ENCODE measurements around the gene PACSIN1. TPM values are rescaled to one million over a fixed set of nuclear protein-coding genes. Genes with fewer than 3 reads are reported as not detected.

PACSIN1 gene
- total RNA-seq, 2 experiments from 2014 or later: 19.3 to 88.4 TPM

- H3K4me3 ChIP-seq (ENCODE audit: low read depth, low read length, poor library complexity, severe bottlenecking): no peak overlapping the region
- TF ChIP-seq, protein P1, sequence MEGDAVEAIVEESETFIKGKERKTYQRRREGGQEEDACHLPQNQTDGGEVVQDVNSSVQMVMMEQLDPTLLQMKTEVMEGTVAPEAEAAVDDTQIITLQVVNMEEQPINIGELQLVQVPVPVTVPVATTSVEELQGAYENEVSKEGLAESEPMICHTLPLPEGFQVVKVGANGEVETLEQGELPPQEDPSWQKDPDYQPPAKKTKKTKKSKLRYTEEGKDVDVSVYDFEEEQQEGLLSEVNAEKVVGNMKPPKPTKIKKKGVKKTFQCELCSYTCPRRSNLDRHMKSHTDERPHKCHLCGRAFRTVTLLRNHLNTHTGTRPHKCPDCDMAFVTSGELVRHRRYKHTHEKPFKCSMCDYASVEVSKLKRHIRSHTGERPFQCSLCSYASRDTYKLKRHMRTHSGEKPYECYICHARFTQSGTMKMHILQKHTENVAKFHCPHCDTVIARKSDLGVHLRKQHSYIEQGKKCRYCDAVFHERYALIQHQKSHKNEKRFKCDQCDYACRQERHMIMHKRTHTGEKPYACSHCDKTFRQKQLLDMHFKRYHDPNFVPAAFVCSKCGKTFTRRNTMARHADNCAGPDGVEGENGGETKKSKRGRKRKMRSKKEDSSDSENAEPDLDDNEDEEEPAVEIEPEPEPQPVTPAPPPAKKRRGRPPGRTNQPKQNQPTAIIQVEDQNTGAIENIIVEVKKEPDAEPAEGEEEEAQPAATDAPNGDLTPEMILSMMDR (conservative IDR thresholded peaks at IDR 0.05; ENCODE audit: low read length): no peak
- no peak for TF ChIP-seq EZH2phosphoT487 (IDR thresholded peaks at IDR 0.05; ENCODE audit: borderline replicate concordance, low read depth, low read length)
- H2AFZ ChIP-seq (ENCODE audit: low read length): no peak overlapping the region
- no peaks in the 10 kb centered on the region for H3K9me2 ChIP-seq (ENCODE audit: insufficient read depth, low read length)
- BruUV-seq (replicated peaks): no TSS peak
- POLR2A ChIA-PET: no interaction called here
- H3K36me3 ChIP-seq (ENCODE audit: insufficient read depth, low read length): no peaks in the 10 kb centered on the region
- no peak for DNase-seq (ENCODE audit: low spot score)
- no peaks in the 10 kb centered on the region for H4K20me1 ChIP-seq (ENCODE audit: insufficient read depth, low read length)
- H3K4me1 ChIP-seq (ENCODE audit: insufficient read depth, low read length, poor library complexity, severe bottlenecking): no peaks in the 10 kb centered on the region
- no peak overlapping the region for H3K27ac ChIP-seq (ENCODE audit: low read depth, low read length, poor library complexity, severe bottlenecking)
- no peak overlapping the region for H3K4me2 ChIP-seq (ENCODE audit: low read length)
- H3K79me2 ChIP-seq (ENCODE audit: insufficient read depth, low read depth, low read length): no peaks in the 10 kb centered on the region
- CTCF ChIA-PET (ENCODE audit: unreplicated experiment): no interaction called here
- H3K9me3 ChIP-seq (ENCODE audit: low read length): no peaks in the 10 kb centered on the region
- intact Hi-C loops (cut with micrococcal nuclease; ENCODE audit: unreplicated experiment): no loop called here
Observed at GRCh38 chr6:34572021-34572420, 106.1 kb downstream of the PACSIN1 start.

DNA sequence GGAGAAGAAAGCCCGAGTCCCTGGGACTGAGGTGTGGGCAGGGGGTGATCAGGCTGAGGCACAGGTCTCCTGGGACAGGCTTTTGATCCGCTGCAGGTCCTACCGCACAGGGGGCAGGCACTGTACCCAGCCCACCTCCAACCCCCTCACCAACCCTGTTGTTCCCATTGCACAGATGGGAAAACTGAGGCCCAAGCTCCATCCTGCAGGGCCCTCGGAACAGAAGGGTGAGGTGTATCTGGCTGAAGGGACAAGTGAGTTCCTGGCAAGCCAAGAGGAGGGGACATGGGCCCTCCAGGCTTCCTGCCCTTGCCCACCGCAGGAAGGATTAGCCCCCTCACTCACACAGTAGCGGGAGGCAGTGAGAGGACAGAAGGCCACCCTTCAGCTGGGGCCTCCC is 106.7 kb downstream of the PACSIN1 start:
- no peaks in the 10 kb centered on the region for H3K9me2 ChIP-seq (ENCODE audit: insufficient read depth, low read length)
- H2AFZ ChIP-seq (ENCODE audit: low read length): no peak overlapping the region
- no peaks in the 10 kb centered on the region for H3K36me3 ChIP-seq (ENCODE audit: insufficient read depth, low read length)
- H3K4me2 ChIP-seq (ENCODE audit: low read length): no peak overlapping the region
- ChIA-PET POLR2A (no interaction called here), CTCF (ENCODE audit: unreplicated experiment) (no interaction called here)
- no peaks in the 10 kb centered on the region for H4K20me1 ChIP-seq (ENCODE audit: insufficient read depth, low read length)
- TF ChIP-seq, protein P1 (conservative IDR thresholded peaks at IDR 0.05; ENCODE audit: low read length): no peak
- TF ChIP-seq EZH2phosphoT487 (IDR thresholded peaks at IDR 0.05; ENCODE audit: borderline replicate concordance, low read depth, low read length): no peak
- no peak overlapping the region for H3K4me3 ChIP-seq (ENCODE audit: low read depth, low read length, poor library complexity, severe bottlenecking)
- intact Hi-C loops (cut with micrococcal nuclease; ENCODE audit: unreplicated experiment): no loop called here
- no peaks in the 10 kb centered on the region for H3K4me1 ChIP-seq (ENCODE audit: insufficient read depth, low read length, poor library complexity, severe bottlenecking)
- no TSS peak for BruUV-seq (replicated peaks)
- no peaks in the 10 kb centered on the region for H3K9me3 ChIP-seq (ENCODE audit: low read length)
- no peaks in the 10 kb centered on the region for H3K79me2 ChIP-seq (ENCODE audit: insufficient read depth, low read depth, low read length)
- H3K27ac ChIP-seq (ENCODE audit: low read depth, low read length, poor library complexity, severe bottlenecking): no peak overlapping the region
- DNase-seq (ENCODE audit: low spot score): no peak

DNA sequence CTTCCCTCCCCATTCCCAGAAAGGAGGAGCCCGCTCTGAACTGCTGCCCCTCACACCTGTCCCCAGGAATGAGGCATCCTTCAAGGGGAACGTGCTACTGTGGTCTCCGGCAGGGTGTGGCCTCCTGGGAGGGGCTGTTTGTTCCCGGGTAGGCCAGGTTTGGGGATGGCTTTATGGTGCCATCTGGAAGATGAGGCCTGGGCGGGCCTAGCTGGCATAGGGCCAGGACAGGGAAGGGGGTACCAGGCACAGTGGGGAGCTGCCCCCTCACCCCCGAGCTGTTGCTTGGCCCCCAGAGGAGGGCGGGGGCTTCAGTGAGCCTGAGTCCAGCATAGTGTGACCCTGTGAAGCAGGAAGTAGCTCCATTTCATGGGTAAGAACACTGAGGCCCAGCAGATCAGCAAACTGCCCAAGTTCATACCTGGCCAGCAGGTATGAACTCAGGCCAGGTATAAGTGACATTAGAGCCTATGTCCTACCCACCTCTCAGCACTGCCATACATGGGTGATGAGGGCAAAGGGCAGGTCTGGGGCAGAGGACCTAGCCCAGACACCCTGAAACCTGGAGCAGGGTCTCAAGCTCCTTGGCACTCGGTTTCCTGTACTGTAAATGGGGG is 107.8 kb downstream of the PACSIN1 start:
- Histone ChIP-seq H3K27ac (ENCODE audit: low read depth, low read length, poor library complexity, severe bottlenecking) (no peak overlapping the region), H3K4me3 (ENCODE audit: low read depth, low read length, poor library complexity, severe bottlenecking) (no peak overlapping the region), H3K4me1 (ENCODE audit: insufficient read depth, low read length, poor library complexity, severe bottlenecking) (peaks cover 5% of the 10 kb centered on the region), H4K20me1 (ENCODE audit: insufficient read depth, low read length) (no peaks in the 10 kb centered on the region), H3K36me3 (ENCODE audit: insufficient read depth, low read length) (no peaks in the 10 kb centered on the region), H3K4me2 (ENCODE audit: low read length) (no peak overlapping the region), H3K9me3 (ENCODE audit: low read length) (no peaks in the 10 kb centered on the region), H3K9me2 (ENCODE audit: insufficient read depth, low read length) (no peaks in the 10 kb centered on the region), H3K79me2 (ENCODE audit: insufficient read depth, low read depth, low read length) (no peaks in the 10 kb centered on the region), H2AFZ (ENCODE audit: low read length) (no peak overlapping the region)
- no peak for TF ChIP-seq EZH2phosphoT487 (IDR thresholded peaks at IDR 0.05; ENCODE audit: borderline replicate concordance, low read depth, low read length)
- TF ChIP-seq, protein P1 (conservative IDR thresholded peaks at IDR 0.05; ENCODE audit: low read length): no peak
- intact Hi-C loops (cut with micrococcal nuclease; ENCODE audit: unreplicated experiment): no loop called here
- ChIA-PET CTCF (ENCODE audit: unreplicated experiment) (no interaction called here), POLR2A (no interaction called here)
- DNase-seq (ENCODE audit: low spot score): no peak
- no TSS peak for BruUV-seq (replicated peaks)

All from OCI-LY7 (cell line).